GM10248 (cell line): ENCODE data around the gene NOTCH1.

Experiments
- CTCF ChIA-PET: fragments of 300-600 bp; sonication (Branson Sonifier 250); formaldehyde crosslinking; extraction: SDS; loops from one replicate; lab custom pipeline; 2021; ENCODE audit warnings: antibody characterized with exemption; lab: Yijun Ruan, JAX
- POLR2A ChIA-PET: fragments of 350-650 bp; sonication (Branson Sonifier 250); formaldehyde crosslinking; extraction: SDS; loops from one replicate; lab custom pipeline; 2020; ENCODE audit warnings: antibody characterized with exemption; lab: Yijun Ruan, JAX
- DNase-seq: peaks from one replicate; pipeline ENCODE4 v3.0.0; 2012; ENCODE audit errors: extremely low spot score
- CTCF ChIP-seq: IDR thresholded peaks from 2 replicates; pipeline ENCODE4 v1.5.1; 2012; ENCODE audit warnings: mild to moderate bottlenecking, low read depth; ENCODE audit errors: extremely low read depth, missing control alignments, control extremely low read depth

The NOTCH1 gene

GRCh38 chr9:136545965-136546696, at the start of gene NOTCH1:
NOTCH1 (minus strand) TSS chr9:136546048; CDS start chr9:136545786, 262 bp downstream.
- TF ChIP-seq CTCF = peak; percentile 10
- peak; percentile 94 for DNase-seq
- ChIA-PET POLR2A (interaction anchor here (0.6 kb wide), 1 partner anchor 181 kb away, joined by 6 read pairs; no protein-coding TSS in a partner anchor), CTCF (no interaction called here)

DNA sequence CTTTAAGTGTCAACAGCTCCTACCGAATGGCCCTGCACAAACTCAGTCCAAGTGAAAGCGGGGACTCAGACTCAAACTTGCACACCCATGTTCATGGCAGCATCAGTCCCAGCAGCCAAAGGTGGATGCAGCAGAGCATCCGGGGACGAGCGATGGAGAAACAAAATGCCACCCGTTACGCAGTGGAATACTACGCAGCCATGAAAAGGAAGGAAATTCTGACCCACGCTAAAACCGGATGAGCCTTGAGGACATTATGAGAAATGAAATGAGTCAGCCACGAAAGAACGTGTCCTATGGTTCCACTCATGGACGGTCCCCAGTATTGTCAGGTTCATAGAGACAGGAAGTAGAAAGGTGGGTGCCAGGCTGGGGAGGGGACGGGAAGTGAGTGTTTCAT, 48.6 kb upstream of the NOTCH1 start:
- TF ChIP-seq CTCF = no peak
- ChIA-PET POLR2A (no interaction called here), CTCF (interaction anchor here (1.4 kb wide), 1 partner anchor 108 kb away, joined by 3 read pairs; no protein-coding TSS in a partner anchor)
- no peak for DNase-seq

- ChIA-PET POLR2A (no interaction called here), CTCF (interaction anchor here (1.4 kb wide), 1 partner anchor 107 kb away, joined by 3 read pairs; no protein-coding TSS in a partner anchor)
- no peak for DNase-seq
- no peak for TF ChIP-seq CTCF
Observed at GRCh38 chr9:136593581-136593980, 47.7 kb upstream of the NOTCH1 start.

- POLR2A ChIA-PET = no interaction called here
- CTCF ChIA-PET = no interaction called here
- TF ChIP-seq CTCF = no peak
- DNase-seq = no peak
Observed at GRCh38 chr9:136592666-136593065, 46.8 kb upstream of the NOTCH1 start.

- CTCF ChIA-PET = interaction anchor here (1.4 kb wide), 1 partner anchor 103 kb away, joined by 3 read pairs; no protein-coding TSS in a partner anchor
- DNase-seq = no peak
- POLR2A ChIA-PET = no interaction called here
- no peak for TF ChIP-seq CTCF
Observed at GRCh38 chr9:136590821-136591752, 45.2 kb upstream of the NOTCH1 start.
